ENCODE data around the gene USH1C.

USH1C gene

DNA sequence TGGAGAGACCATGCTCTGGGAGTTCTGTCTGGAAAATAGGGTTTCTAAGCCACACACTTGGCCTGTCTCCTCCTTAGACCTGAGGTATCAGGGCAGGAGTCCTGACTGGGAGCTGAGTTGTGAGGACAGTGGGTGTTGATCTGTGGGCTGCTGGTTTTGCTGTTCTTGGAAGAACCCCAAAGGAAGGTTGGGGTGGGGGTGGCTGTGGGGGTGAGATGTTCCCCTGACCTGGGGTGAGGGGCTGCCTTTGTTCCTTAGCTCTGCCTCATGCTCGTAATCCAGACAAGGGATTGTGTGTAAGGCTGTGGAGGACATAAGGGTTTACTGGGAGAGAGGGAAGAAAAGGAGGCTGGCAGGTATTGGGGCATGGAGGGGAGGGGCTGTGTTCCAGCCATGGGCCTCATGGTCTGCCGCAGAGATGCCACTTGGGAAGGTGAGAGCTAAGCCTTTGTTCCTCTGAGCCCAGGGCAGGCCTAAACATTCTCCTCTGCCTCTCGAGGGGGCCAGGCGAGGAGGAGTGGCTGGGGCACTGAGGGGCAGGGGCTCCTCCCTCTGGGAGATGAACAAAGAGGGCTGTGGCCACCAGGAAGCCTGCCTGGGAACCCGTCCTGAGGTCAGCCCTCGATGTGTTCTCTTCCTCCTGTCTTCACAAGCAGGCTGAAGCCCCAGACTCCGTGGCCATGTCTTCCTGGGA lies 7.3 kb upstream of the USH1C start:
- H3K9ac ChIP-seq (ENCODE audit: low read length): no peak overlapping the region
- H3K4me1 ChIP-seq (ENCODE audit: control insufficient read depth, insufficient read depth, low read length): no peaks in the 10 kb centered on the region
- H3K27me3 ChIP-seq (ENCODE audit: control insufficient read depth, insufficient read depth, low read length): peaks cover 10% of the 10 kb centered on the region
- no peak overlapping the region for H3K4me3 ChIP-seq (ENCODE audit: low read length)
- H3K36me3 ChIP-seq (ENCODE audit: control insufficient read depth, insufficient read depth, low read length): no peaks in the 10 kb centered on the region
- H3K27ac ChIP-seq (ENCODE audit: low read depth, low read length): no peak overlapping the region

DNA sequence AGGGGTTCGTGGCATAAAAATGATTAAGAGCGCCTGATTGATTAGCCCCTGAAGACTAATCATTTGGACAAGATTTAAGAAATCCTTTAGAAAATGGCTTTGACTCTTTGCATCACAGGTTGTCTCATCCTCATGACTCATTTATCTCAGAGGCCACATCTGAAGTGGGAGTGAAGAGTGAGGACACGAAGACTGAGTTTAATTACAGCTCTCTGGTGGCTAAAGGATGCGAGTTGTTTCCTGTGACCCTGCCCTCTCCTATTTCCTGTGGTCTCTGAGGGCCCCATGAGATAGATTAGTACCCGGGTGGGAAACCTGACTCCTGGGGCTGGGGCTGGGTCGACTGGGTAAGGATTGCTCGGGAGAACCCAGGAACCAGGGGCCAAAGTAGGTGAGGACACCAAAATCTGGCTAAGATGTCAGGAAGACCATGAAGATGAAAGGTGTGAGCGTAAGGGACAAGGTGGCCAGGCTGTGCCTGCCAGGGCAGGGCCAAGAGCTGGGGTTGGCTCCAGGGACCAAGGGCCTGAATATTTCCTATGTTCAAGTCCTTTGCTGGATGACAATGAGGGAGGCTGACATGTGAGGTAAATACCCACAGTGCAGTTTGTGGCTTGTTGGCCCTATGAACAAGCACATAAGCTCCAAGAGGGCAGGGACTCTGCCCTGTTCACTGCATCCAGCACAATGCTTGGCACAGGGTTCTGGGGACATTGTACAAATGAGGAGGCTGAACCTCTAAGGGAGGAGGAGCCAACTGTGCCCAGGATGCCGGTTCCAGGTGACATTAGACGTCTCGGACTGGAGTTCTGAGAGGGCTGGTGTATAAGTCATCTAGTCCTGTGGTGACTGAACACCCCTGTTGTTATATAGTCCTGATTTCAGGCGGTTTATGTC lies 6.5 kb upstream of the USH1C start:
- H3K27ac ChIP-seq (ENCODE audit: low read depth, low read length): no peak overlapping the region
- H3K27me3 ChIP-seq (ENCODE audit: control insufficient read depth, insufficient read depth, low read length): peaks cover 10% of the 10 kb centered on the region
- no peak overlapping the region for H3K4me3 ChIP-seq (ENCODE audit: low read length)
- H3K9ac ChIP-seq (ENCODE audit: low read length): no peak overlapping the region
- H3K36me3 ChIP-seq (ENCODE audit: control insufficient read depth, insufficient read depth, low read length): no peaks in the 10 kb centered on the region
- no peaks in the 10 kb centered on the region for H3K4me1 ChIP-seq (ENCODE audit: control insufficient read depth, insufficient read depth, low read length)

DNA sequence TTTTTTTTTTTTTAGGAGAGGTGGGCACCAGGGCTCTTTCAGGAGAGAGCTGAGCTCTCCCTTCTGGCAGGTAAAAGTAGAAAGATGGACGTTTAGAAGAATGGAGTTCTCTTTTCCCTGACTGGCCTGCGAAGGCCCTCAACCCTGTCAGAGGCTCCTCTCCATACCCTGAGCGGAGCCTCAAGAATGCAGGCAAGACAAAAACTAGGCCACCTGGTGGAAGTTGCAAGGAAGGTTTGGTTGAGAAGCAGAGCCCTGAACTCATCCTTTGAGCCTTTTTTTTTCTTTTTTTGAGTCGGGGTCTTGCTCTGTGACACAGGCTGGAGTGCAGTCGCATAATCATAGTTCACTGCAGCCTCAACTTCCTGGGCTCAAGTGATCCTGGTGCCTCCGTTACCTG lies 4.2 kb upstream of the USH1C start:
- peaks cover 12% of the 10 kb centered on the region for H3K27me3 ChIP-seq (ENCODE audit: control insufficient read depth, insufficient read depth, low read length)
- no peaks in the 10 kb centered on the region for H3K4me1 ChIP-seq (ENCODE audit: control insufficient read depth, insufficient read depth, low read length)
- H3K9ac ChIP-seq (ENCODE audit: low read length): no peak overlapping the region
- H3K36me3 ChIP-seq (ENCODE audit: control insufficient read depth, insufficient read depth, low read length): no peaks in the 10 kb centered on the region
- no peak overlapping the region for H3K4me3 ChIP-seq (ENCODE audit: low read length)
- no peak overlapping the region for H3K27ac ChIP-seq (ENCODE audit: low read depth, low read length)

DNA sequence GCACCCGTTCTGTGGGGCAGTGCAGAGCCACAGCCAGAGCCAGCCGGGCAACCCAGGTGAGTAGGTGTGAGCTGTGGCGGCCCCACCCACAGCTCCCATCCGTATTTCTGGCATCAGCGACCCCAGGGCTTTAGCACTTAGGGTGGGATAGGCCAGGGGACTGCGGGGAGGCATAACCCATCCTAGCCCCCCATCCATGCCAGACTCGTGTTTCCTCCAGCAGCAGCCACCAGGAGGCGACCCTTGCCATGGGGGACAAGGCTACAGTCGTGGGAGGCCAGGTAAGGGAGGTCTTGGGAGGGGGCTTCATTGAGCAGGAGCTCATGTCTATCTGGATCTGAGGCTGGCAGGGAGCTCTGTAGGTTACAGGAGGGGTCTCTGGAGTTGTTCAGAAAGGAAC lies 3.7 kb upstream of the USH1C start:
- Histone ChIP-seq H3K27me3 (ENCODE audit: control insufficient read depth, insufficient read depth, low read length) (peaks cover 12% of the 10 kb centered on the region), H3K36me3 (ENCODE audit: control insufficient read depth, insufficient read depth, low read length) (no peaks in the 10 kb centered on the region), H3K4me1 (ENCODE audit: control insufficient read depth, insufficient read depth, low read length) (no peaks in the 10 kb centered on the region), H3K27ac (ENCODE audit: low read depth, low read length) (no peak overlapping the region), H3K4me3 (ENCODE audit: low read length) (no peak overlapping the region), H3K9ac (ENCODE audit: low read length) (no peak overlapping the region)

DNA sequence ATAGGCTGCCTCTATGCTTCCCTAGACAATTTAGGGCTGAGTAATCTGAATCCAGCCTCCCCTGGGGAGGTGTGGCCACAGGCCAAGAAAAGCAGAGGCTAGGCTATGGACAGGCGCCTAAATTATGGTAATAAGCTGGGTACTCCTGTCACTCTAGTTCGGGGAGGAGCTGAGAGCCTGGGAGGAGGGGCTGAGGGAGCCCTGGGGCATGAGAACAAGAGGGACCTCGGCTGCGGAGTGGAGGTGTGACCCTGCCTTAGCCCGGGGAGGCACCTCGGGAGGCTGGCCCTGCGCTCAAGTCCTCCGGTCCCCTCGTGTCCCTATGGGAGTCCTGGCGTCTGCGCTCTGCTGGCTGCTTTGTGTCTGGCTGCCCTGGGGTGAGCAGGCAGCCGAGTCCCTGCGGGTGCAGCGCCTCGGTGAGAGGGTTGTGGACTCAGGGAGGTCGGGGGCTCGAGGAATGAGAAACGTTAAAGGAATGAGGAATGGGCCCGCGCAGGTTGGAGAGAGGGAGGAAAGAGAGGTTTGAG lies 2.9 kb upstream of the USH1C start, which contains the start of gene OTOG:
Gene OTOG, plus strand, starts transcription at position 209 of the 527 bp plus-strand sequence. Its CDS starts 114 bp downstream, at position 323.
- Histone ChIP-seq H3K4me3 (ENCODE audit: low read length) (no peak within 1 kb of the TSS), H3K9ac (ENCODE audit: low read length) (no peak within 1 kb of the TSS), H3K27ac (ENCODE audit: low read depth, low read length) (no peak within 1 kb of the TSS), H3K27me3 (ENCODE audit: control insufficient read depth, insufficient read depth, low read length) (peaks cover 12% of the 10 kb centered on the region), H3K36me3 (ENCODE audit: control insufficient read depth, insufficient read depth, low read length) (no peaks in the 10 kb centered on the region), H3K4me1 (ENCODE audit: control insufficient read depth, insufficient read depth, low read length) (no peaks in the 10 kb centered on the region)

DNA sequence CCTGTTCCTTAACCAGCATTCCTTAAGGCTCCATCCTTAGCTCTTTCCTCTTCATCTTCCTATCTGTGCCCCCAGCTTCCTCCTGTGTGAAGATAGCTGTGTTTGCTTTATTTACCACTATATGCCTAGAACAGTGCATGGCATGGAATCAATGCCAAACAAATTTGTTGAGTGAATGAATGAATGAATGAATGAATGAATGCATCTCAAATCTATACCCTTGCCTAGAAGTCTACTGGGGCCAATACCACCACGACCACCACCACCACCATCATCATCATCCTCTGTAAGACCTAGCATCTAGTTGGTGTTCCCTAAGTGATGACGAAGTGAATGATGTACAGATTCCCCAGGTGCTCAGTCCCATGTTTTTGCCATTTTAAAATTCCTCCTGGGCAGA lies 2.0 kb upstream of the USH1C start:
- Histone ChIP-seq H3K27me3 (ENCODE audit: control insufficient read depth, insufficient read depth, low read length) (peaks cover 12% of the 10 kb centered on the region), H3K4me1 (ENCODE audit: control insufficient read depth, insufficient read depth, low read length) (no peaks in the 10 kb centered on the region), H3K4me3 (ENCODE audit: low read length) (no peak overlapping the region), H3K9ac (ENCODE audit: low read length) (no peak overlapping the region), H3K27ac (ENCODE audit: low read depth, low read length) (no peak overlapping the region), H3K36me3 (ENCODE audit: control insufficient read depth, insufficient read depth, low read length) (no peaks in the 10 kb centered on the region)

DNA sequence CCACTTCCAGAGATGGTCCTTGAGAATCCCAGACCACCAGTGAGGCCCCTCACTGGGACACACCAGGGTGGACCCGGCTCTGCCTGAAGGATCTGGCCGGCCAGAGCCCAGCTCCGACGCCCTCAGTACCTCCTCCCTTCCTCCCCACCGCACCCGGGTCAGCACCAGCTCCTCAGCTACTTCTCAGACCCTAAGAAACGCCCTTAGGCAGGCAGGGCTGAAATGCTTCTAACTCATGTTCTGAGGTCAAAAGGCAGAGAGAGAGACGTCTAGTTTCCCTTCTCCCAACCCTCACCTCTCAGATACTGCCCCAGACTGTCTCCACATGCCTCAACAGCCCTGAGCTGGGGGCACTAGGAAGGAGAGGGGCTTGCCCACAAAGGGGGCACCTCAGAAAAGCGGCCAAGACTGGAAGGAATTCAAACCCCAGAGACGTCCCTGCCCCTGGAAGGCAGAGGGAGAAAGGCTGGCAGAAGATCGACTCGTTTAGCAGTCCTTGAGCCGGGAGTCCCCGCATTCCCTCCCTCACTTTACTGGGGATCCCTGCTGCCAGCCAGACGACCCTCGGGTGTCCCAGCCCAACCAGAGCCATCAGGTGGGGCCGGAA lies 539 bp downstream of the USH1C start:
- Histone ChIP-seq H3K9ac (ENCODE audit: low read length) (peak overlapping the region; percentile 0), H3K4me1 (ENCODE audit: control insufficient read depth, insufficient read depth, low read length) (no peaks in the 10 kb centered on the region), H3K4me3 (ENCODE audit: low read length) (peak overlapping the region; percentile 41), H3K27ac (ENCODE audit: low read depth, low read length) (no peak overlapping the region), H3K36me3 (ENCODE audit: control insufficient read depth, insufficient read depth, low read length) (no peaks in the 10 kb centered on the region), H3K27me3 (ENCODE audit: control insufficient read depth, insufficient read depth, low read length) (peaks cover 12% of the 10 kb centered on the region)

DNA sequence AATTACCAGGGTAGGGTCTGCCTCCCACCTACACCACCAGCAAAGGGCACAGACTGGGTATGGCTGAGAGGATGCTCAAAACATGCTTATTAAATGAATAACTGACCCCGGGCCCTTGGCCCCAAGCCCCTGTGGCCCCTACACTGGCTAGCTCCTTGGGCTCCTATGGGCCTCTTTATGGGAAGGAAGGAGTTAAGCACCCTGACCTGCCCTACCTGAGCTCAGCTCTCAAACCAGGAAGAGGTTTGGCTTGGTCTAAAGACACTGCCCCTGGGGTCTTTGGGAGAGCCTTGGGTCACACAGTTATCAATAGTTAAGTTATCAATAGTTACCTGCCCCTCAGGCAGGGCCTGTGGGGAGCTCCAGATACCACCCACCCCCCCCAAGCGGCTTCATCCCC lies 1.2 kb downstream of the USH1C start:
- Histone ChIP-seq H3K9ac (ENCODE audit: low read length) (peak overlapping the region; percentile 19), H3K27ac (ENCODE audit: low read depth, low read length) (no peak overlapping the region), H3K36me3 (ENCODE audit: control insufficient read depth, insufficient read depth, low read length) (no peaks in the 10 kb centered on the region), H3K4me3 (ENCODE audit: low read length) (peak overlapping the region; percentile 57), H3K27me3 (ENCODE audit: control insufficient read depth, insufficient read depth, low read length) (peaks cover 12% of the 10 kb centered on the region), H3K4me1 (ENCODE audit: control insufficient read depth, insufficient read depth, low read length) (no peaks in the 10 kb centered on the region)

DNA sequence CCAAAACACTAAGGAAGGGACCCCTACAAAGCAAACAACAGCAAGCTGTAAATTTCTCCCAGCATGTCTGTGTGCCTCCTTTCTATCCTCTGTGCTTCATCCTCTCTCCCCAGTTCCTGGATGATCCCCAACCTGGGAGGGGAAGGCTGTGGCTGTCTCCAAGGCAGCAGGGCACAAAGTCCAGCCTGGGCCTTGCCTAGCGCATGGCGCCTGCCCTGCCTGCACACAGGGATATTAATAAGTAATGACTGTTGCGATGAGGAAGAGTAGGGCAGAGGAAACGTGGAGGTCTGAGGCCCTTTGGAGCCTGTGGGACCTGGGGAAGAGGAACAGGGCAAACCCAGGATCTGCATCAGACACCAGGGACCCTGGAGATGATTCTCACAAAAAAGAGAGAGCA lies 2.0 kb downstream of the USH1C start:
- H3K27me3 ChIP-seq (ENCODE audit: control insufficient read depth, insufficient read depth, low read length): peaks cover 9% of the 10 kb centered on the region
- peak overlapping the region; percentile 57 for H3K4me3 ChIP-seq (ENCODE audit: low read length)
- H3K36me3 ChIP-seq (ENCODE audit: control insufficient read depth, insufficient read depth, low read length): no peaks in the 10 kb centered on the region
- H3K9ac ChIP-seq (ENCODE audit: low read length): no peak overlapping the region
- H3K27ac ChIP-seq (ENCODE audit: low read depth, low read length): no peak overlapping the region
- no peaks in the 10 kb centered on the region for H3K4me1 ChIP-seq (ENCODE audit: control insufficient read depth, insufficient read depth, low read length)

DNA sequence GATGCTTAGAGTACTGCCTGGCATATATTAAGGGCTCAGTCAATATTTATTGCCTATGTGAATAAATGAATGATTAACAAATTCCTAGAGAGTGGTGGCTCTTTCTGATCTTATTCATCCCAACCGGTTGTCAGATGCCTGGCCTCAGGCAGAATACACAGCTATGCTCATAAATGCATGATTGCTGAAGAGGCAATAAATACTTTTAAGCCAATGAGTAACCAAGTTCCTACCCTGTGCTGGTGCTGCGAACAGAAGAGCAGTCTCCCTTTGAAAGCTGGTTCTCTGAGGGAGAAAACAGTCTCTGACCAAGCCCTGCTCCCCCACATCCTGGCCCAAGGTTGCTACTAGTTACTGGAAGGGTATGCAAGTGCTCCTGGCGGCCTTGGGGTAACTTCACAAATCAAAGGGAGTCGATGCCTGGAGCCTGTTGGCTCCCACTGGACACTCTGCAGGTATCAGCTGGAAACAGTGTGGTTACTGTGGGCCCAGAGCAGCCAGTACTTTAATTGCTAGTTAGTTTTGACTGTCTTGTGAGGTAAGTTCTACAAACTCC lies 2.8 kb downstream of the USH1C start:
- Histone ChIP-seq H3K27me3 (ENCODE audit: control insufficient read depth, insufficient read depth, low read length) (peaks cover 2% of the 10 kb centered on the region), H3K4me3 (ENCODE audit: low read length) (no peak overlapping the region), H3K9ac (ENCODE audit: low read length) (no peak overlapping the region), H3K4me1 (ENCODE audit: control insufficient read depth, insufficient read depth, low read length) (no peaks in the 10 kb centered on the region), H3K27ac (ENCODE audit: low read depth, low read length) (no peak overlapping the region), H3K36me3 (ENCODE audit: control insufficient read depth, insufficient read depth, low read length) (no peaks in the 10 kb centered on the region)

DNA sequence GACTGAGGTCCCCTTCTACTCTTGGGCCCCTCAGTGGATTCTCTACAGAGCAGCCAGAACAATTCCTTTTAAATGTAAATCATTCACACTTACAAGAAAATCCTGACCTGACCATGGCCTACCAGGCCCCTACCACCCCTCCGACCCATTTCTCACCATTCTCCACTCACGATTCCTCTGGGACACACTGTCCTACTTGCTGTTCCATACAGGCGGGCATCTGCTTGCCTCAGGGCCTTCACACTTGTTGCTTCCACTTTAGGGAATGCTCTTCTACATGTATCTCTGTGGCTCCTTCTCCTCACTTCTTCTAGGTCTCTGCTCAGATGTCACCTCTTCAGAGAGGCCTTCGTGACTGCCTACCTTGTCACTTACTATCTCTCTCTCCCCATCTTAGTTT lies 3.4 kb downstream of the USH1C start:
- Histone ChIP-seq H3K36me3 (ENCODE audit: control insufficient read depth, insufficient read depth, low read length) (no peaks in the 10 kb centered on the region), H3K9ac (ENCODE audit: low read length) (no peak overlapping the region), H3K4me3 (ENCODE audit: low read length) (no peak overlapping the region), H3K4me1 (ENCODE audit: control insufficient read depth, insufficient read depth, low read length) (no peaks in the 10 kb centered on the region), H3K27me3 (ENCODE audit: control insufficient read depth, insufficient read depth, low read length) (peaks cover 2% of the 10 kb centered on the region), H3K27ac (ENCODE audit: low read depth, low read length) (no peak overlapping the region)

DNA sequence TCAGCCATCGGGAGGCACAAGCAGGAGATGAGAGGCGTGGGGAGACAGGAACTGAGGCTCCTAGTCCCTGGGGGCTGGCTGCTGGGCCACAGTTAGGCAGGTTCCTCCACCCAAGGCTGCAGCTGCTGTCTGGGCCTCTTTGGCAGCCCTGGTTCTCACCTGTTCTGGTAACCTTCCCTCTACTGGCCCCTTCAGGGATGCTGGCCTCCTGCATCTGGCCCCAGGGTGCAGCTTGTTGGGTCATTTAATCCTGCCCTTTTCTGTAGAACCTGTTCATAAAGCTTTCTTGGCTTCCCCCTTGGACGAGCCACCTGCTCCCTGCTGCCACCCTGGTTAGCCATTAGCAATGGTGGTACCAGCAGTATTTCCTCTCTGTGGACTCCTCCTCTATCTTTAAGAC lies 5.5 kb downstream of the USH1C start:
- Histone ChIP-seq H3K9ac (ENCODE audit: low read length) (no peak overlapping the region), H3K36me3 (ENCODE audit: control insufficient read depth, insufficient read depth, low read length) (no peaks in the 10 kb centered on the region), H3K4me1 (ENCODE audit: control insufficient read depth, insufficient read depth, low read length) (no peaks in the 10 kb centered on the region), H3K27ac (ENCODE audit: low read depth, low read length) (no peak overlapping the region), H3K27me3 (ENCODE audit: control insufficient read depth, insufficient read depth, low read length) (no peaks in the 10 kb centered on the region), H3K4me3 (ENCODE audit: low read length) (no peak overlapping the region)
